Trophoblast cell (in vitro differentiated cells and primary cell): ENCODE measurements around the gene KCNG1.
A peak's percentile ranks its signal among the peaks of the same experiment; 100 is the strongest.

Experiments
- DNase-seq, 2 donors: peaks; one replicate each; pipeline ENCODE4 v3.0.0-alpha.2; 2016
- H2AFZ ChIP-seq: 2 replicates; pipeline ENCODE4 v1.6.1; 2013; ENCODE audit warnings: low read length, moderate library complexity, mild to moderate bottlenecking; ENCODE audit not compliant: insufficient read depth, poor library complexity
- H2AK5ac ChIP-seq: 2 replicates; pipeline ENCODE4 v1.6.1; 2013; ENCODE audit warnings: mild to moderate bottlenecking, low read length
- H2BK120ac ChIP-seq: 2 replicates; pipeline ENCODE4 v1.6.1; 2013; ENCODE audit warnings: low read length, mild to moderate bottlenecking, moderate library complexity; ENCODE audit not compliant: insufficient read depth, poor library complexity
- H2BK12ac ChIP-seq: 2 replicates; pipeline ENCODE4 v1.6.1; 2013; ENCODE audit warnings: mild to moderate bottlenecking, low read length, moderate library complexity
- H2BK5ac ChIP-seq: 2 replicates; pipeline ENCODE4 v1.6.1; 2013; ENCODE audit warnings: low read length, low read depth, moderate library complexity, mild to moderate bottlenecking; ENCODE audit not compliant: poor library complexity
- H3K14ac ChIP-seq: 2 replicates; pipeline ENCODE4 v1.6.1; 2013; ENCODE audit warnings: mild to moderate bottlenecking, low read length
- H3K18ac ChIP-seq: 2 replicates; pipeline ENCODE4 v1.6.1; 2013; ENCODE audit warnings: mild to moderate bottlenecking, low read length
- H3K23ac ChIP-seq: 2 replicates; pipeline ENCODE4 v1.6.1; 2013; ENCODE audit warnings: low read length
- H3K27ac ChIP-seq: 2 replicates; pipeline ENCODE4 v1.5.1; 2013; ENCODE audit warnings: low read depth, mild to moderate bottlenecking, inconsistent platforms, low read length, moderate library complexity
- H3K27me3 ChIP-seq: 2 replicates; pipeline ENCODE4 v1.6.1; 2013; ENCODE audit warnings: inconsistent platforms, mild to moderate bottlenecking, low read length, moderate library complexity; ENCODE audit not compliant: insufficient read depth
- H3K36me3 ChIP-seq, 2 experiments: 1 replicate in 1 of 2; 2 replicates in 1 of 2; pipeline ENCODE4 v1.6.1; 2013; ENCODE audit warnings: low read length in 2 of 2, mild to moderate bottlenecking in 2 of 2, moderate library complexity in 1 of 2; ENCODE audit not compliant: insufficient read depth in 2 of 2, control insufficient read depth in 1 of 2
- H3K4ac ChIP-seq: 2 replicates; pipeline ENCODE4 v1.6.1; 2013; ENCODE audit warnings: low read depth, mild to moderate bottlenecking, low read length, moderate library complexity
- H3K4me1 ChIP-seq, 2 experiments: 1 replicate in 1 of 2; 2 replicates in 1 of 2; pipeline ENCODE4 v1.6.1; 2013; ENCODE audit warnings: low read length in 2 of 2, mild to moderate bottlenecking in 2 of 2, moderate library complexity in 1 of 2; ENCODE audit not compliant: insufficient read depth in 2 of 2, control insufficient read depth in 1 of 2
- H3K4me2 ChIP-seq: 2 replicates; pipeline ENCODE4 v1.6.1; 2013; ENCODE audit warnings: inconsistent platforms, mild to moderate bottlenecking, low read length, moderate library complexity
- H3K4me3 ChIP-seq: 2 replicates; pipeline ENCODE4 v1.5.1; 2013; ENCODE audit warnings: mild to moderate bottlenecking, low read depth, low read length, inconsistent platforms
- H3K79me1 ChIP-seq: one replicate; pipeline ENCODE4 v1.6.1; 2013; ENCODE audit warnings: low read length
- H3K79me2 ChIP-seq: 2 replicates; pipeline ENCODE4 v1.6.1; 2013; ENCODE audit warnings: low read length, mild to moderate bottlenecking; ENCODE audit not compliant: control insufficient read depth, insufficient read depth, poor library complexity
- H3K9ac ChIP-seq: 2 replicates; pipeline ENCODE4 v1.6.1; 2013; ENCODE audit warnings: mild to moderate bottlenecking, low read length
- H3K9me3 ChIP-seq: 2 replicates; pipeline ENCODE4 v1.6.1; 2013; ENCODE audit warnings: low read depth, mild to moderate bottlenecking, control low read depth, inconsistent platforms, low read length; ENCODE audit not compliant: insufficient read depth
- H4K12ac ChIP-seq: 2 replicates; pipeline ENCODE4 v1.6.1; 2013; ENCODE audit warnings: low read depth, mild to moderate bottlenecking, low read length, moderate library complexity
- H4K8ac ChIP-seq: 2 replicates; pipeline ENCODE4 v1.6.1; 2013; ENCODE audit warnings: low read depth, mild to moderate bottlenecking, low read length, moderate library complexity
- H4K91ac ChIP-seq: one replicate; pipeline ENCODE4 v1.6.1; 2013; ENCODE audit warnings: low read depth, mild to moderate bottlenecking, low read length, moderate library complexity
- WGBS: extraction: QIAGEN DNeasy Blood & Tissue Kit; methylation state at CpG from one replicate; pipeline ENCODE4 v1.1.7; 2013; ENCODE audit warnings: missing lambda C conversion rate; ENCODE audit not compliant: insufficient read length, insufficient coverage; ENCODE audit errors: extremely low coverage; 5-methylcytosine and 5-hydroxymethylcytosine counted together

Gene KCNG1

DNA sequence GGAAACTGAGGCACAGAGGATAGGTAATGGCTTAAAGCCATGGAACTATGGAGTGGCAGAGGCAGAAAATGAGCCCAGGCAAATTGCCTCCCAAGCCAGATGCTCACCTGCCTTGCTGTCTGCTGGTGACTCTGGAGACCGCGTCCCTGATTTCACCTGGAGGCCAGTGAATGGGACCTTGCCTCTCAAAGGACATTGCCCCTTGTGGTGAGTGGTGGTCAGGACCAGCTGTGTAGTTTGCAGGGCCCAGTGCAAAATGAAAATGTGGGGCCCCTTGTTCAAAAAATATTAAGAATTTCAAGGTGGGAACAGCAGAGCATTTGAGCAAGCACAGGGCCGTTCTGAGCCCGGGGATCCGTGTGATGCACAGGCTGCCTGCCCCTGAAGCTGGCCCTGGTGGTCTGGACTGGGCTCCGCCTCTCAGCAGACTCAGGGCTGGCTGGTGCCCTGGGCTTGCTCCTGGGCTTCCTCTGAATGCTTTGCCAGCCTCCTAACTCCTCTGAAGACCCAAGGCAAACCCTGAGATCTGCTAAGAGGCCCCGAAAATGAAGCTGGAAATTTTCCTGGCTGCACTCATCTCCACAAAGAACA is 19.8 kb upstream of the KCNG1 start:
- Histone ChIP-seq H4K12ac (no peak overlapping the region), H3K79me1 (no peaks in the 10 kb centered on the region), H3K4ac (no peak overlapping the region), H3K4me2 (no peak overlapping the region), H3K18ac (no peak overlapping the region), H2BK5ac (no peak overlapping the region), H3K9me3 (peaks cover 2% of the 10 kb centered on the region), H3K9ac (no peak overlapping the region), H3K36me3 (no peaks in the 10 kb centered on the region), H3K14ac (no peak overlapping the region), H4K8ac (no peak overlapping the region), H2AFZ (no peak overlapping the region), H2BK12ac (no peak overlapping the region), H3K23ac (no peak overlapping the region), H3K79me2 (no peaks in the 10 kb centered on the region), H3K27me3 (no peaks in the 10 kb centered on the region), H3K4me1 (no peaks in the 10 kb centered on the region), H2BK120ac (no peak overlapping the region), H4K91ac (no peak overlapping the region), H2AK5ac (no peak overlapping the region), H3K27ac (no peak overlapping the region), H3K4me3 (no peak overlapping the region)
- WGBS: no CpG with 5 or more reads among the region's 7 CpGs
- peak in 1 of 2 donors; percentile 42 for DNase-seq

DNA sequence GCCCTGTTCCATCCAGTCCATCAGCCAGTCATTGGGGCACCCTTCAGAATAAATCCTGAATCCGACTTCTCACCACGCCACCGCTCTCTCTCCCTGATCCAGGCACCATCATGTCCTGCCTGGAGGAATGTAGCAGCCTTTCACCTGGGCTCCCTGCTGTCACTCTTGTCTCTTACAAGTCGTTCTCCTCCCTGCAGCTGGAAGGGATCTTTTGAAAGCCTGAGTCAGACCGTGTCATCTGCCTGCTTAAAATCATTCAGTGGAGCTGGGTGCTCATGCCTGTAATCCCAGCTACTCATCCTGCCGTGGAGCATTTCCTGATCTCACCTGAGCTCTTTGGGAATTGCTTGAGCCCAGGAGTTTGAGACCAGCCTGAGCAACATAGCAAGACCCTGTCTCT is 19.2 kb upstream of the KCNG1 start:
- no peak overlapping the region for H3K4me2 ChIP-seq
- DNase-seq: peak; percentile 73 to 79
- no peak overlapping the region for H3K9ac ChIP-seq
- no peak overlapping the region for H3K23ac ChIP-seq
- H3K9me3 ChIP-seq: peaks cover 2% of the 10 kb centered on the region
- no peak overlapping the region for H4K91ac ChIP-seq
- no peak overlapping the region for H2AFZ ChIP-seq
- H2BK12ac ChIP-seq: no peak overlapping the region
- no peak overlapping the region for H3K4me3 ChIP-seq
- no peak overlapping the region for H2BK120ac ChIP-seq
- H4K8ac ChIP-seq: no peak overlapping the region
- no peak overlapping the region for H3K4ac ChIP-seq
- no peaks in the 10 kb centered on the region for H3K4me1 ChIP-seq
- no peak overlapping the region for H2AK5ac ChIP-seq
- H3K14ac ChIP-seq: no peak overlapping the region
- no peak overlapping the region for H3K27ac ChIP-seq
- no peaks in the 10 kb centered on the region for H3K36me3 ChIP-seq
- no peaks in the 10 kb centered on the region for H3K79me2 ChIP-seq
- no peak overlapping the region for H4K12ac ChIP-seq
- H3K18ac ChIP-seq: no peak overlapping the region
- no peaks in the 10 kb centered on the region for H3K27me3 ChIP-seq
- no peaks in the 10 kb centered on the region for H3K79me1 ChIP-seq
- no peak overlapping the region for H2BK5ac ChIP-seq
- WGBS: no CpG with 5 or more reads among the region's 6 CpGs

DNA sequence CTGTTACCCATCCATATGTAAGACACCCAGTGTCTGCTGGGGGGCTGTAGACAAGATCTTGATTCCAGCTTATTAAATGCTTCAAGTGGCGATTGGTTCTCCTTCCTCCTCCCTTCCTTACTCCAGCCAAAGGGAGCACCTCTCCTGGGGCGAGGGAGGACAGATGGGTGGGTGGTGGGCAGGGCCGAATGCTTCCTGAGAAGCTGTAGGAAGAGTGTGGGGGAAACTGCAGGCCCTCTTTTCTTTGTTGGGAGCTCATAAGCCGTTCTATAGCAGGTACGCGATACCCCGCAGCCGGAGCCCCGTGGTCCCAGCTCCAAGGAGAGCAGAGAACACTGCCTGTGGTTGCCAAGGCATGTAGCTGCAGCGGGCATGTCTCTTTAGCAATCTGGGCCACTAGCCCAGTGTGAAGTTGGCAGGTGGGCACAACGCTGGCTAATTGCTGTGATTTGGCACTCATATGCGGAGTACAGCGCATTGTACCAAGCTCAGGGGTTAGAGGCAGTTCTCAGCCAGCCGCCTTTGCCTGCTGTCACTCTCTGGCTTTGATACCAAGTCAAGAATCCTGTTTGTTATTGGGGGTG is 14.7 kb upstream of the KCNG1 start:
- no peak overlapping the region for H2BK120ac ChIP-seq
- WGBS: no CpG with 5 or more reads among the region's 14 CpGs
- no peak for DNase-seq
- H3K27ac ChIP-seq: no peak overlapping the region
- H3K9ac ChIP-seq: no peak overlapping the region
- no peak overlapping the region for H3K4me2 ChIP-seq
- H3K23ac ChIP-seq: no peak overlapping the region
- no peak overlapping the region for H3K4me3 ChIP-seq
- no peak overlapping the region for H4K12ac ChIP-seq
- H4K91ac ChIP-seq: no peak overlapping the region
- H3K9me3 ChIP-seq: no peaks in the 10 kb centered on the region
- no peak overlapping the region for H4K8ac ChIP-seq
- H3K14ac ChIP-seq: no peak overlapping the region
- H2BK12ac ChIP-seq: no peak overlapping the region
- no peaks in the 10 kb centered on the region for H3K79me1 ChIP-seq
- H2AFZ ChIP-seq: no peak overlapping the region
- no peaks in the 10 kb centered on the region for H3K27me3 ChIP-seq
- no peaks in the 10 kb centered on the region for H3K4me1 ChIP-seq
- H3K79me2 ChIP-seq: no peaks in the 10 kb centered on the region
- H2BK5ac ChIP-seq: no peak overlapping the region
- no peak overlapping the region for H3K18ac ChIP-seq
- no peaks in the 10 kb centered on the region for H3K36me3 ChIP-seq
- H2AK5ac ChIP-seq: no peak overlapping the region
- no peak overlapping the region for H3K4ac ChIP-seq

DNA sequence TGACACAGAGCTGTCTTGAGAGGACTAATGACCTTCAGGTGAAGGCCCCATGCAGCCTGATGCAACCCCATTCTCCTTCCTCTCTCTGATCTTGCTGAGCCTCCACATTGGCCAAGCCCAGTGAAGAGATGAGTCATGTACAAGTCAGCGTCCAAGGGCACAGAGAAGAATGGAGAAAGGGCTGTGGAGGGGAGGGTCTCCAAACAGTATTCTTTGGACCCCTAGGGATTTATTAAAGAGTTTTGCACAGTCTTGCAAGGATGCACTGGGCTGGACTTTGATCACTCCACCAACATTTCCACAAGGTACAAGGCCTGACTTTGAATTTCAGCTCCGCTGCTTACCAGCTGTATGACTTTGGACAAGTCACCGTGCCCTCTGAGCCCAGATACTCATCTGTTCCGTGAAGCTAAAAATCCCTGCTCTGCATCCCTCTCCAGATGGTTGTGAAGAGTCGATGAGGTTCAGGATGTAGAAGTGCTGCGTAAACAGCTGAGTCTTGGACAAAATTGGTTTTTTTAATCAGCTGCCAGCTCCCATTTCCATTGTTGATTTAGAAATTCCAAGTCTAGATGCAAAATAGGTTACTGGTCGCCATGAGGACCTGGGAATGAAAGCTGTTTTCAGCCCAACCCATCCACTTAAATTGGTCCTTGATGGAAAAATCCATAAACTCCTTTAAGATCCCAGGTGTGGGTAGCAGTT is 14.1 kb upstream of the KCNG1 start:
- Histone ChIP-seq H3K9ac (no peak overlapping the region), H3K79me1 (no peaks in the 10 kb centered on the region), H3K4ac (no peak overlapping the region), H3K79me2 (no peaks in the 10 kb centered on the region), H4K12ac (no peak overlapping the region), H2BK120ac (no peak overlapping the region), H3K14ac (no peak overlapping the region), H3K18ac (no peak overlapping the region), H3K4me1 (no peaks in the 10 kb centered on the region), H2BK5ac (no peak overlapping the region), H3K27me3 (no peaks in the 10 kb centered on the region), H4K91ac (no peak overlapping the region), H3K23ac (no peak overlapping the region), H4K8ac (no peak overlapping the region), H2AK5ac (no peak overlapping the region), H3K27ac (no peak overlapping the region), H3K4me3 (no peak overlapping the region), H3K9me3 (peaks cover 3% of the 10 kb centered on the region), H3K36me3 (no peaks in the 10 kb centered on the region), H2BK12ac (no peak overlapping the region), H3K4me2 (no peak overlapping the region), H2AFZ (no peak overlapping the region)
- WGBS: no CpG with 5 or more reads among the region's 7 CpGs
- DNase-seq: no peak
